Upper lobe of right lung (tissue), 1 donor: ENCODE results near the gene ACTL9. TPM values are rescaled to one million over a fixed set of nuclear protein-coding genes. Genes with fewer than 3 reads are reported as not detected.

Source experiments
- ATAC-seq: fragments of 200-7000 bp; cut with Tn5 transposase; one replicate; pipeline ENCODE4 v1.9.1; 2020; ENCODE audit warnings: mild to moderate bottlenecking, moderate library complexity
- DNase-seq: peaks from one replicate; pipeline ENCODE4 v3.0.0-alpha.2; 2020
- H3K27ac ChIP-seq: fragments of 200-600 bp; one replicate; pipeline ENCODE4 v1.8.0; 2022
- H3K27me3 ChIP-seq: fragments of 200-600 bp; one replicate; pipeline ENCODE4 v1.8.0; 2022; ENCODE audit warnings: mild to moderate bottlenecking
- H3K36me3 ChIP-seq: fragments of 200-600 bp; one replicate; pipeline ENCODE4 v1.8.0; 2022
- H3K4me1 ChIP-seq: fragments of 200-600 bp; one replicate; pipeline ENCODE4 v1.8.0; 2022
- H3K4me3 ChIP-seq: fragments of 200-600 bp; one replicate; pipeline ENCODE4 v1.8.0; 2022; ENCODE audit warnings: mild to moderate bottlenecking
- H3K9me3 ChIP-seq: fragments of 200-600 bp; one replicate; pipeline ENCODE4 v1.8.0; 2022
- CTCF ChIP-seq: fragments of 200-600 bp; IDR thresholded peaks from one replicate; pipeline ENCODE4 v1.8.0; 2022; ENCODE audit warnings: antibody characterized with exemption
- intact Hi-C: fragments of 100-400 bp; cut with DNase I; formaldehyde crosslinking; loops from one replicate; pipeline ENCODE4 v1.11.0; 2022
- total RNA-seq: library from RNA; stranded (reverse); fragmentation: NEBNext Ultra II Directional; extraction: Animal tissue kit (Norgen Biotek cat#: 25700); gene quantifications from one replicate; pipeline ENCODE4 v1.2.1, GENCODE V29; 2021
- donor health status: DM: no; HTN: yes; CAD: no; lungs with severe emphysema.

Gene ACTL9
- total RNA-seq, 1 donor from 2014 or later = not detected

- Histone ChIP-seq H3K27ac (no peak overlapping the region), H3K4me3 (no peak overlapping the region), H3K4me1 (peaks cover 3% of the 10 kb centered on the region), H3K36me3 (no peaks in the 10 kb centered on the region), H3K9me3 (no peaks in the 10 kb centered on the region), H3K27me3 (peaks cover 6% of the 10 kb centered on the region)
- peak; percentile 80 for DNase-seq
- peak; percentile 99 for TF ChIP-seq CTCF
- peak; percentile 90 for ATAC-seq
- intact Hi-C loops = no loop called here
These were observed 43.8 kb downstream of the ACTL9 start for GRCh38 chr19:8654591-8655339.

GRCh38 chr19:8648240-8648639, 50.4 kb downstream of the ACTL9 start:
- TF ChIP-seq CTCF = no peak
- Histone ChIP-seq H3K27ac (no peak overlapping the region), H3K9me3 (no peaks in the 10 kb centered on the region), H3K27me3 (peaks cover 6% of the 10 kb centered on the region), H3K36me3 (no peaks in the 10 kb centered on the region), H3K4me1 (peaks cover 9% of the 10 kb centered on the region), H3K4me3 (no peak overlapping the region)
- intact Hi-C loops = no loop called here
- peak; percentile 73 for ATAC-seq
- DNase-seq = no peak

Other genes with a start within 250 kb of the ACTL9 start
- 31.3 TPM for gene PRAM1, start 196.2 kb downstream of the ACTL9 start, total RNA-seq
- gene ZNF414, start 184.6 kb downstream of the ACTL9 start, total RNA-seq = 23.4 TPM
- gene MYO1F, start 121.4 kb downstream of the ACTL9 start, total RNA-seq = 106 TPM
- 29.4 TPM for gene ADAMTS10, start 88.1 kb downstream of the ACTL9 start, total RNA-seq
- gene NFILZ, start 68.2 kb downstream of the ACTL9 start, total RNA-seq = not detected
- not detected for gene OR2Z1, start 22.8 kb upstream of the ACTL9 start, total RNA-seq
- 27.6 TPM for gene ZNF558, start 133.5 kb upstream of the ACTL9 start, total RNA-seq
- not detected for gene MBD3L1, start 133.6 kb upstream of the ACTL9 start, total RNA-seq